Ovary (tissue), 3 donors: Measurements from ENCODE around the gene CALB2.

ENCODE experiments used
- POLR2A ChIP-seq: fragments of 450-650 bp; IDR thresholded peaks from one replicate; pipeline ENCODE4 v1.6.1; 2017; ENCODE audit warnings: antibody characterized with exemption, mild to moderate bottlenecking, moderate library complexity
- TF ChIP-seq, protein P1 (sequence below), 3 donors: fragments of 450-650 bp in 2 of 3; fragments of 200-600 bp in 1 of 3; IDR thresholded peaks; one replicate each; pipeline versions ENCODE4 v1.5.1 to v1.8.0; 2016 to 2022; ENCODE audit warnings: antibody characterized with exemption in 3 of 3, mild to moderate bottlenecking in 1 of 3
- donor health status: DM: no; HTN: no; CAD: no.

DNA sequence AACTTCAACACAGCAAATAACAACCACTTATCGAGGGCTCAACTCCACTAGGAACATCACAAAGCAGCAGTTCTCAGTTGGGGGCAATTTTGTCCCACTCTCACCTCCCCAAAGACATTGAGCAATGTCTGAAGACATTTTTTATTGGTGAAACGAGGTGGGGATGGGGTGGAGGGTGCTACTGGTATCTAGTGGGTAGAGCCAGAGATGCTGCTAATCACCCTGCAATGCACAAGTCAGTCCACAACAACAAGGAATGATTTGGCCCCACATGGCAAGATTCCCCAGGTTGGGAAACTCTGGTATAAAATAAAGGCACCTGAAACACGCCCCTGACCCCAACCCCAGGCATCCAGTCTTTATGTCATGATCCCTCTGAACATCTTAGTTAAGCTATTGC is 50.0 kb downstream of the CALB2 start:
- TF ChIP-seq, protein P1, sequence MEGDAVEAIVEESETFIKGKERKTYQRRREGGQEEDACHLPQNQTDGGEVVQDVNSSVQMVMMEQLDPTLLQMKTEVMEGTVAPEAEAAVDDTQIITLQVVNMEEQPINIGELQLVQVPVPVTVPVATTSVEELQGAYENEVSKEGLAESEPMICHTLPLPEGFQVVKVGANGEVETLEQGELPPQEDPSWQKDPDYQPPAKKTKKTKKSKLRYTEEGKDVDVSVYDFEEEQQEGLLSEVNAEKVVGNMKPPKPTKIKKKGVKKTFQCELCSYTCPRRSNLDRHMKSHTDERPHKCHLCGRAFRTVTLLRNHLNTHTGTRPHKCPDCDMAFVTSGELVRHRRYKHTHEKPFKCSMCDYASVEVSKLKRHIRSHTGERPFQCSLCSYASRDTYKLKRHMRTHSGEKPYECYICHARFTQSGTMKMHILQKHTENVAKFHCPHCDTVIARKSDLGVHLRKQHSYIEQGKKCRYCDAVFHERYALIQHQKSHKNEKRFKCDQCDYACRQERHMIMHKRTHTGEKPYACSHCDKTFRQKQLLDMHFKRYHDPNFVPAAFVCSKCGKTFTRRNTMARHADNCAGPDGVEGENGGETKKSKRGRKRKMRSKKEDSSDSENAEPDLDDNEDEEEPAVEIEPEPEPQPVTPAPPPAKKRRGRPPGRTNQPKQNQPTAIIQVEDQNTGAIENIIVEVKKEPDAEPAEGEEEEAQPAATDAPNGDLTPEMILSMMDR (IDR thresholded peaks at IDR 0.05) = no peak
- TF ChIP-seq POLR2A = no peak
